IPS-18c (cell line): ENCODE results near the gene RIMS3.
"Not testable (repeated sequence)": the region's sequence is repeated elsewhere in the genome, so short reads cannot be mapped to it uniquely, and the experiment has no call there.

Source experiments
- H3K4me3 ChIP-seq: 2 replicates; pipeline ENCODE4 v1.7.0; 2013; ENCODE audit warnings: low read depth, mild to moderate bottlenecking, low read length, moderate library complexity; ENCODE audit not compliant: insufficient read depth
- H3K9me3 ChIP-seq: one replicate; pipeline ENCODE4 v1.6.1; 2013; ENCODE audit warnings: mild to moderate bottlenecking, low read length, moderate library complexity; ENCODE audit not compliant: control insufficient read depth, insufficient read depth

RIMS3 gene

DNA sequence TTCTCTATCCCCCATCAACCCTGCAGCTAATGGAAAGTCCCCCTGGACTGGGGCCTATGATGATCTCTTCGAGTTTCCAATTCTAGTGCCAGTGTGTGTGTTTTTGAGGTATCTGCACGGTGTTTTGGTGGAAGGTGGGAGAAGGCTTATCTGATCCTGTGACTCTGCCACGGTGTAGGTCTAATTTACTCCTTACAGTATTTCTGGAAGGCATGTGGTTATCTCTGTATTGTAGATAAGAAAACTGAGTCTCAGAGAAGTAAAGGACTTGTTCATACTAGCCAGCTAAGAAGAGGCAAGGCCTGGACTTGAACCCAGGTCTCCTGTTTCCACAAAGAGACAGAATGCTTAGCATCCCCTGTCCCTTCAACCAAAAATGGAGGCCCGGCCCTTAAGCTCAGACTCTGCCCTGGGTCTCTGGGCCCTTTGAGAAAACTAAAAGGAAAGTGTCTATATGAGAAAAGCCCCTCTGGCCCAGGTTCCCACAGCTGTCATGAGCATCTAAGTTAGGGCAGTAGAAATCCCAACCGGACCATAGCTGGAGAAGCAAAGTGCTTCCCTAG lies 20.3 kb downstream of the RIMS3 start:
- Histone ChIP-seq H3K9me3 (no peaks in the 10 kb centered on the region), H3K4me3 (no peak overlapping the region)

GRCh38 chr1:40641601-40642242 lies 23.8 kb downstream of the RIMS3 start:
- Histone ChIP-seq H3K4me3 (no peak overlapping the region), H3K9me3 (no peaks in the 10 kb centered on the region)

GRCh38 chr1:40640314-40641076 lies 25.0 kb downstream of the RIMS3 start:
- H3K4me3 ChIP-seq = no peak overlapping the region
- peaks cover 2% of the 10 kb centered on the region for H3K9me3 ChIP-seq

DNA sequence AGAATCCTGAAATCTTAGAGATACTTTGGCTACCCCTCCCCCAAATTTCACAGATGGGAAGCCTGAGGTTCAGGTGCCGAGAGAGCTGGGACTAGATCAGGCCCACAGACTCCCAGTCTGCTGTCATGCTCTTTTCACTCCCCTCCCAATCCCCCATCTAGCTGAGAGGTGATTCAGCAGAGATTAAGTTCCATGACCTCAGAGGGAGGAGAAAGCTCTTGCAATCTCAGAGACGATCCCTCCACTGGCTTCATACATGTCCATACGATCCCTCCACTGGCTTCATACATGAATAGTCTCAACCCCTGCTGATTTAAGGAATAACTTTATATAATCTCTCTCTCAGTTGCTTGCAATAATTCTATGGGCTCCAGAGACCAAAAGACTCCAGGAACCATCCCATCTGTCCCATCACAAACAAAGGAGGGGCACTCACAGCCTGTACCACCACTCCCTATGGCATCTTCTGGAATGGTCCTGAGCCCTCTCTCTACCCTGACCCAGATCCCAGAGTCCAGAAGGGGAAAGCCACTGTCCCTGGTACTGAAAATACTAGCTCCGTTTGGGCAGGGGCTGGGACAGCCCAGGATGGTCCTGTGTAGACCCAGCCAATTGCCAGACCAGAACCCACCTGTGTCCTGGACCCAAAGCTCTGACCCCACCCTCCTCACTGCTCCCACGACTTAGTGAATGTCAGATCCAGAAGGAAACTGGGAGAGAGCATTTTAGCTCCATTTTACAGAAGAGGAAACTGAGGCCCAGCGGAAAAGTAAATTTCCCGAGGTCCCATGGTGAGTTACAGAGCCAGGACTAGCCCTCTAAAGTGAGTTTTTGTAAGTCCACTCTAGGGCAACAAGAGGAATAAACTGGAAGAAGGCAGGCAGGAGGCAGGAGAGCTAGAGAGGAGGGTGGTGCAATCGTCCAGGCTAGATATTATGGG lies 27.1 kb downstream of the RIMS3 start:
- H3K4me3 ChIP-seq = no peak overlapping the region
- peaks cover 2% of the 10 kb centered on the region for H3K9me3 ChIP-seq

DNA sequence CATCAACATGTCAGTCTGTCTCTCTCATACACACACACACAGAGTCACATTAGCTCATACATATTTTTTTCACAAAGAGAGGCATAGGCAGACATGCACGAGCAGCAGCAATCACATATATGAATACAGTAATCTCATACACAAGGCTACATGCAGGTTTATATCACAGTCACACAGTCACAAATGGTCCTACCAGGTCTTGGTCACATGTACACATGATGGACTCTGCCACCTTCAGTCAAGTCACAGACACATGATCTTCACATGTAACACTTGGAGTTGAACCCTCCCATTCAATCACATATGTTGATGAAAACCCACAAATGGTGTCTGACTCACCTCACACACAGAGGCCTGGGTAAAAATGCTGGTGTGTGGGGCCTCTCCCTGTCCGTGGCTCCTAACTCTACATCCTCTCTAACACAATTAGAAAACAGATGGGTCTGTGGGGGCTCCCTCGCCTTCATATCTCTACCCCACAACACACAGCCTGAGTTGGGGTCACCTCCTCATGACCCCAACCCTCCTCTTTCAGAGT lies 27.9 kb downstream of the RIMS3 start:
- H3K9me3 ChIP-seq = peaks cover 2% of the 10 kb centered on the region
- no peak overlapping the region for H3K4me3 ChIP-seq

DNA sequence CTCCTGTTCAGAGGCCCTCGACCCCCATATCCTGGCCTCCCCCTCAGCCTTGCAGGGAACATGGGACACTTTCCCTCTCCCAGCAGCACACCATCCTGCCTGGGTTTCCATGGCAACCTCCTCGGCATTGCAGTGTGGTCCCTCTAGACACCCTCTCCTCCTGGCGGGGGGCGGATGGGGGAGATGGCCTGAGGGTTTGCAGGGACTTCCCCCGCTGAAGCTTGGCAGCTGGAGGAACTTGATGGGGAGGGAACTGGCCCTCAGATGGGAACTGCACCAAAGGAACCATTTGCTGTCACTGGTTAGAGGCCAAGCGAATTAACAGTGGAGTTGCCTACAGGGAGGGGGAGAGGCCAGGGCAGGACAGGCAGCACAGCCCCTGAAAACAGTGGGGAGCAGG lies 28.7 kb downstream of the RIMS3 start:
- Histone ChIP-seq H3K4me3 (no peak overlapping the region), H3K9me3 (peaks cover 2% of the 10 kb centered on the region)

DNA sequence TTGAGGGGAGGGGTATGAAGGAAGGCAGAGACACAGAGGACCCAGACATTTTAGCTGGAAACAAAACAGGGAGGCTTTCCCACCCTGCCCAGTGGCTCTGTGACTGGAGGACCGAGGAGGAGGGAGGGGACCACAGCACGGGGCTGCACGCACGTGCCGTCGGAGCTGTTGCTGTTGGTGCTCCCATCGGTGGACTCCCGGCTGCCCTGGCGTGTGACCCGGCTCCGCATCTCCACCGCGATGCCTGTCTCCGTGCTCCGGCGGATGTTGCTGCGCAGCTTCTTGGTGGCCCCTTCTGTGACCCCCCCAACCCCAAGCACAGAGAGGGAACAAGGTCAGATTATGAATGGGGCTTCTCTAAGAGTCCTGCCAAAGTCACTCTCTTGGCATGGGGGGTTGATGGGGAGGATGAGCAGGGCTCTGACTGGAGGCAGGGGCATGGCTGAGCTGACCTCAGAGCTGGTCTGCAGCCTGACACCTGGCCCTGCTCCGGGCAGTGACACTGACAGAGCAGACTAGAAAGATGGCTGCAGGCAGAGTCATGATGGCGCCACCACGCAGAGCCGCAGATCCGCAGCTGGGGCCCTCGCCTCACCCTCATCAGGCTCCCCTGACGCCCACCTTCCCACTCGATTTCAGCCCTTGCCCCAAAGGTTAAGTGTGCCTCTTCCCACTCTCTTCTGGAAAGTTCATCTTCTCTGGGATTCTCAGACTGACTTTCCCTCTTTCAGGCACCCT lies 29.6 kb downstream of the RIMS3 start:
- peaks cover 2% of the 10 kb centered on the region for H3K9me3 ChIP-seq
- no peak overlapping the region for H3K4me3 ChIP-seq

DNA sequence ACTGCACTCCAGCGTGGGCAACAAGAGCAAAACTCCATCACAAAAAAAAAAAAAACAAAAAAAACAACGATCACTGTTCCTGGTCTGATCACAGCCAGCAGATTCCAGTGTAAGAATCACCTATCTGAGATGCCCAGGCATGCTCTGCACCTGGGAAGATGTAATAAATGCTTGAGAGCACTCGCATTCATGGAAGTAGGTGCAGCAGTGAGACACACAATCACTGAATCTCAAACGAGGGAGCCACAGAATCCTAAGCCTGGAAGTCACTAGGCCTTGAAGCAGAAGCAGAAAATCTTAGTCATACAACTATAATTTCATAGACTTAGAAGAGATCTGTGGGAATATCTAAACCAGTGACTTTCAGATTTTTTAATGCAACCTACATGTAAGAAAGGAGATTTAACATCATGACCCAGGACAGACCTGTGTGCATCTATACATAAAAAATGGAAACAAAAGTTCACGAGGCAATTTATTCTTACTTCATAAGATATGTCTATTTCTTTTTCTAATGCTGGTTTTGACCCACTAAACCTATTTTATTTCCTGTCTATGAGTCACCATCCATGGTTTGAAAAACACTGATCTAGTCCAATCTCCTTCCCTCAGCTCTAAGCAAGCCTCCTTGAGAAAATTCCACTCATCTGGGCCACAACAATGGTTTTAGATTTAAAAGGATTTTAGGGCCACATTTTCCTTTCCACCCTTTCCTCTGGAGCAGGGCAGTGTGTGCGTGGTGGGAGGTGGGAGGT lies 30.4 kb downstream of the RIMS3 start:
- no peak overlapping the region for H3K4me3 ChIP-seq
- peaks cover 2% of the 10 kb centered on the region for H3K9me3 ChIP-seq

DNA sequence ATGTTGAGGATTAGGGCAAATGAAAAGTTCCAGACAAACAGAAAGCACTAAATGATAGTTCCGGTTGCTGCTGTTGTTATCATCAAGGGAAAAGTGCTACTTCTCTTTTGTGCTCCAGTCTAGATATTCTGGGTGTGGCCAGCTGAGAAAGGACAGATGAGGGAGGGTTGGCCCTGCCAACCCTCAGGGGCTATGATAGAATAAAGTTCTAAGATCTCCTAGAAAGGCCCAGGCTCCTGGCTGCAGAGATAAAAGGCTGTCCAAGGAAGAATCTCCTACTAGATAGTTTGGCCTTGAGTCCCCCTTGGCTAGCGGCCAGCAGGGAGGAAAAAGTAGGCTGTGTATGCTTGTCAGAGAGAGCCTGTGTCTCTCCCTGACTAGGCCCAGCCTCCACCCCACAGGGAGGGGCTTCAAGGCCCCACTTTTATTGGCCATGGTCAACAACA lies 31.5 kb downstream of the RIMS3 start:
- Histone ChIP-seq H3K9me3 (peaks cover 2% of the 10 kb centered on the region), H3K4me3 (no peak overlapping the region)

GRCh38 chr1:40633523-40633922 lies 32.0 kb downstream of the RIMS3 start:
- Histone ChIP-seq H3K4me3 (no peak overlapping the region), H3K9me3 (peaks cover 2% of the 10 kb centered on the region)

DNA sequence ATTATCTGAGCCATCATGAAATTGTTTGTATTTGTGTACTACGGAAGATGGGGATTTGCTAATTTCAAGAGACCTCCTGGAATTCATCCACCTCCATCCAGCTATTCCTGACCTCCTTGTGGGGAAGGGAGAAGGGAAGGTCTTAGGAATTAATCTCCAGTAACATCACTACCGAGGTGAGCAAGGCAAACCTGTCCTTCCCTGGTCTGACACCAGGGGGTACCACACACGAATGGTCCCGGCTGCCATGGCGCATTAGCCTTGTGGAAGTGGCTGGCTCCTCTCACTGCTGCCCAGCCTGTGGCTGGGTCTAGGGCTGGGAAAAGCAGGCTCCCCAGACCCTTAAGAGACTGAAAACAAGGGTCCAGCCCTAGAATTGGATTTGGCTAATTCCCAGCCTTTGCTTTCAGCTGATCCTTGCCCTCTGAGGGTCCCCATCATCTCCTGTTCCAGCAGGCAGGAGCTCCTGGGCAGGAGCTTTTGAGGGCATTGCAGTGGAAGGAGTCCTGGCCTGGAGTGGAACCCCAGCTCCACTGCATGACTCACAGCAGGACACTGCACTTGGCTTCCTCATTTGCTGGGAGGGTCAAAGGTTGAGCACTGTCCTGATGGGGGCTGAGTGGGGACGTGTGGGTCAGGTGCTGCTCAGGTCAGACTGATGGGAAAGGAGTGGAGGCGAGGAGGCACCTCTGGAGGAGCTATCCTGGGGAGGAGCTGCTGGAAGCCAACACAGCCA lies 34.8 kb downstream of the RIMS3 start:
- Histone ChIP-seq H3K9me3 (peaks cover 3% of the 10 kb centered on the region), H3K4me3 (no peak overlapping the region)

DNA sequence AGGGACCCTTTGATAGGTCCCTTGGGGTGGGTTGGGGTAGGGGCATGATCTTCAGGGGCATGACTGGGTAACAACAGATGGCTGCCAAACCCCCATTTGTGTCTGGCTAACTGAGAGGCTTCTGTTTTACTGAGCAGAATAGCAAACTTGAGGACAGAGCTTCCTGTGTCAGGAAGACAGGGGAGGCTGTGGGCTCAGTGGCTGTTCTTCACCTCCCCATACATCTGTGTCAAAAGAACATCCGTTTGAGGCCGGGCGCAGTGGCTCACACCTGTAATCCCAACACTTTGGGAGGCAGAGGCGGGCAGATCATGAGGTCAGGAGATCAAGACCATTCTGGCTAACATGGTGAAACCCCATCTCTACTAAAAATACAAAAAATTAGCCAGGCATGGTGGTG lies 35.9 kb downstream of the RIMS3 start:
- not testable (repeated sequence) for H3K4me3 ChIP-seq

DNA sequence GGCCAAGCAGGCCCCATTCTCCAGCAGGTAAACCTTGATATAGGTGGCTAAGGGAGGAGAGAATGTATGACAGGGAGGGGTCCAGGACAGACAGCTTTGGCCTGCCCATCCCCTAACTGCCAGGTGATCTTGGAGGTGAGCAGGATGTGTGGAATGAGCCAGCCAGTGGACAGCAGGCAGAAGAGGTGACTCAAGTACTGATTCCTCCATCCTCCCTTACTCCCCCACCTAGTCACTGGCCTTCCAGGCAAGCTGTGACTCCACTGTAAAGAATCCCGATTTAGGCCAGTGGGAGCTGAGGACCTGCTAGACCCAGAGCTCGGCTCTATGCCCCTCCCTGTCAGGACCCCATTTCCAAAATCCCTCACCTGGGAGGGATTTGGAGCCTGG lies 36.6 kb downstream of the RIMS3 start:
- Histone ChIP-seq H3K4me3 (no peak overlapping the region), H3K9me3 (peaks cover 2% of the 10 kb centered on the region)

More for the DNA sequence above, 35.9 kb downstream of the RIMS3 start:
- H3K9me3 ChIP-seq = not testable (repeated sequence)

DNA sequence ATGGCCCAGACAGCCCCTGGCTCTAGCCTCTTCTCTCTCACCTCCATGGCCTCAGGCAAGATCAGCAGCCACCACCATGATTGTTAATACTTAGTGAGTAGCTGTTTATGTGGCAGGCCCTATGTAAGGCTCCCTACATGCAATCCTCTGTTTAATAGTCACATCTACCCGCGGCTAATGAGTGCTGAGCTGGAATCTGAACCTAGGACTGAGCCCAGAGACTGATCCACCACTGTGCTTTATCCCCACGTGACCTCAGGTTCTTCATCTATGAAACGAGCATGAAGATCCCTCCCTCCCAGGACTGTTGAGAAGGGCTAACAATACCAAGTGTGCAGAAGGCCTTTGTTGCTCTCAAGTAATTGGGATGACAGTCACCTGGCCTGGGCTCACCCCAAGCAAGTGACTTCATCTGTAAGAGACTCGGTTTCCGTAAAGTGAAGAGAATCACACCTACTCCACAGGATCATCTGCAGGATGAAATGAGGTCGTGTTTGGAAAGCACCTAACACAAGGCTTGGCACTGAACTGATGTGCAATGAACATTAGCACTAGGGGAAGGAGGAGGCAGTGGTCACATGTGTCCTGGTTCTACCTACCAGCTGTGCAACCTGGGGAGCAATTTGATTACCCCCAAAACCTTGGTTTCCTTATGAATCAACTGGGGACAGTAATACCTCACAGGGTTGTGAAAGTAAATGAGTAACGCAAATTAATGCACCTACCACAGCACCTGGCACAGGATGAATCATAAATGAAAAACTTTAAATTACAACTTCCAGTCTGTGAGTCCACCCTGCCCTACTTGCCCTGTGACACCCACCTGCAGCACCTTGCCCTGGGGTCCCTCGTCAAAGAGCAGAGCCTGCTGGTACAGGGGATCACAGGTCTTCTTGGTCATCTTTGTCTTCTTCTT lies 37.2 kb downstream of the RIMS3 start:
- peaks cover 2% of the 10 kb centered on the region for H3K9me3 ChIP-seq
- no peak overlapping the region for H3K4me3 ChIP-seq
